ENCODE measurements around the gene CNTNAP2. TPM values are rescaled to one million over a fixed set of nuclear protein-coding genes. Genes with fewer than 3 reads are reported as not detected.
A peak's percentile ranks its signal among the peaks of the same experiment; 100 is the strongest.

The CNTNAP2 gene
- total and polyA plus RNA-seq, 9 of the 15 experiments (the other 6 are each of a cell fraction or from before 2014, with no cell fraction given), result 0.04 to 0.62 (median 0.09) TPM; not detected in 4

- TF ChIP-seq ZNF584 (CRISPR knock-in tag; IDR thresholded peaks at IDR 0.05; ENCODE audit: low read depth) (no peak), USF2 (CRISPR knock-in tag; IDR thresholded peaks at IDR 0.05) (no peak), CHD1 (IDR thresholded peaks at IDR 0.05; ENCODE audit: low read length) (no peak), MAFF (IDR thresholded peaks at IDR 0.05; ENCODE audit: low read length) (peak; percentile 35; the same call in 1 of the 2 replicates), ZNF668 (CRISPR knock-in tag; IDR thresholded peaks at IDR 0.05) (no peak), HLTF (IDR thresholded peaks at IDR 0.05) (no peak), KHSRP (IDR thresholded peaks at IDR 0.05) (no peak), KAT2B (IDR thresholded peaks at IDR 0.05; ENCODE audit: low read depth, low read length) (no peak), MAFG (tag; conservative IDR thresholded peaks at IDR 0.05) (peak; percentile 42; the same call in 1 of the 2 replicates), CBX1 (IDR thresholded peaks at IDR 0.05; ENCODE audit: low read depth) (no peak), EP400 (IDR thresholded peaks at IDR 0.05) (no peak), ZNF695 (CRISPR knock-in tag; IDR thresholded peaks at IDR 0.05) (no peak), SUPT5H (IDR thresholded peaks at IDR 0.05) (no peak), C11orf30 (IDR thresholded peaks at IDR 0.05; ENCODE audit: low read depth) (peak; percentile 35; the same call in 1 of the 2 replicates), BACH1 (tag; IDR thresholded peaks at IDR 0.05) (no peak)
- TF ChIP-seq, protein P1, sequence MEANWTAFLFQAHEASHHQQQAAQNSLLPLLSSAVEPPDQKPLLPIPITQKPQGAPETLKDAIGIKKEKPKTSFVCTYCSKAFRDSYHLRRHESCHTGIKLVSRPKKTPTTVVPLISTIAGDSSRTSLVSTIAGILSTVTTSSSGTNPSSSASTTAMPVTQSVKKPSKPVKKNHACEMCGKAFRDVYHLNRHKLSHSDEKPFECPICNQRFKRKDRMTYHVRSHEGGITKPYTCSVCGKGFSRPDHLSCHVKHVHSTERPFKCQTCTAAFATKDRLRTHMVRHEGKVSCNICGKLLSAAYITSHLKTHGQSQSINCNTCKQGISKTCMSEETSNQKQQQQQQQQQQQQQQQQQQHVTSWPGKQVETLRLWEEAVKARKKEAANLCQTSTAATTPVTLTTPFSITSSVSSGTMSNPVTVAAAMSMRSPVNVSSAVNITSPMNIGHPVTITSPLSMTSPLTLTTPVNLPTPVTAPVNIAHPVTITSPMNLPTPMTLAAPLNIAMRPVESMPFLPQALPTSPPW (CRISPR knock-in tag; IDR thresholded peaks at IDR 0.05), result no peak
- TF ChIP-seq, protein P2, sequence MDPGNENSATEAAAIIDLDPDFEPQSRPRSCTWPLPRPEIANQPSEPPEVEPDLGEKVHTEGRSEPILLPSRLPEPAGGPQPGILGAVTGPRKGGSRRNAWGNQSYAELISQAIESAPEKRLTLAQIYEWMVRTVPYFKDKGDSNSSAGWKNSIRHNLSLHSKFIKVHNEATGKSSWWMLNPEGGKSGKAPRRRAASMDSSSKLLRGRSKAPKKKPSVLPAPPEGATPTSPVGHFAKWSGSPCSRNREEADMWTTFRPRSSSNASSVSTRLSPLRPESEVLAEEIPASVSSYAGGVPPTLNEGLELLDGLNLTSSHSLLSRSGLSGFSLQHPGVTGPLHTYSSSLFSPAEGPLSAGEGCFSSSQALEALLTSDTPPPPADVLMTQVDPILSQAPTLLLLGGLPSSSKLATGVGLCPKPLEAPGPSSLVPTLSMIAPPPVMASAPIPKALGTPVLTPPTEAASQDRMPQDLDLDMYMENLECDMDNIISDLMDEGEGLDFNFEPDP (CRISPR knock-in tag; IDR thresholded peaks at IDR 0.05), result no peak
Observed at GRCh38 chr7:147916573-147916972, 1800.0 kb downstream of the CNTNAP2 start (continued).
